ENCODE measurements around the gene PRLHR. TPM values are rescaled to one million over a fixed set of nuclear protein-coding genes. Genes with fewer than 3 reads are reported as not detected.

The PRLHR gene
- total RNA-seq, 1 experiment from 2014 or later: not detected

GRCh38 chr10:118635674-118636402 is 40.4 kb upstream of the PRLHR start:
- POLR2A ChIA-PET (ENCODE audit: low non-redundant PET): no interaction called here
- H3K36me3 ChIP-seq (ENCODE audit: insufficient read depth, low read length, poor library complexity, severe bottlenecking): no peaks in the 10 kb centered on the region
- H3K4me3 ChIP-seq (ENCODE audit: low read depth, low read length, poor library complexity, severe bottlenecking): no peak overlapping the region
- DNase-seq (ENCODE audit: low spot score): no peak
- no peak for TF ChIP-seq CTCF (conservative IDR thresholded peaks at IDR 0.05; ENCODE audit: low read depth, low read length)
- no peaks in the 10 kb centered on the region for H3K9me3 ChIP-seq (ENCODE audit: low read depth, low read length, poor library complexity, severe bottlenecking)
- intact Hi-C loops (cut with micrococcal nuclease; ENCODE audit: unreplicated experiment): no loop called here
- H3K27ac ChIP-seq (ENCODE audit: low read depth, low read length, poor library complexity, severe bottlenecking): no peak overlapping the region
- CTCF ChIA-PET: no interaction called here
- no peaks in the 10 kb centered on the region for H3K4me1 ChIP-seq (ENCODE audit: insufficient read depth, low read length, poor library complexity, severe bottlenecking)
- BruUV-seq (replicated peaks): no TSS peak
- H3K27me3 ChIP-seq (replicated peaks; ENCODE audit: insufficient read depth, low read depth, low read length, poor library complexity): peaks cover 62% of the 10 kb centered on the region

- Histone ChIP-seq H3K4me3 (ENCODE audit: low read depth, low read length, poor library complexity, severe bottlenecking) (no peak overlapping the region), H3K27me3 (replicated peaks; ENCODE audit: insufficient read depth, low read depth, low read length, poor library complexity) (peaks cover 63% of the 10 kb centered on the region), H3K27ac (ENCODE audit: low read depth, low read length, poor library complexity, severe bottlenecking) (no peak overlapping the region), H3K9me3 (ENCODE audit: low read depth, low read length, poor library complexity, severe bottlenecking) (no peaks in the 10 kb centered on the region), H3K36me3 (ENCODE audit: insufficient read depth, low read length, poor library complexity, severe bottlenecking) (no peaks in the 10 kb centered on the region), H3K4me1 (ENCODE audit: insufficient read depth, low read length, poor library complexity, severe bottlenecking) (no peaks in the 10 kb centered on the region)
- no TSS peak for BruUV-seq (replicated peaks)
- DNase-seq (ENCODE audit: low spot score): no peak
- TF ChIP-seq EZH2 (IDR thresholded peaks at IDR 0.05; ENCODE audit: borderline replicate concordance, low read depth, low read length, poor library complexity, severe bottlenecking): no peak
- no peak for TF ChIP-seq CTCF (conservative IDR thresholded peaks at IDR 0.05; ENCODE audit: low read depth, low read length)
- POLR2A ChIA-PET (ENCODE audit: low non-redundant PET): no interaction called here
- intact Hi-C loops (cut with micrococcal nuclease; ENCODE audit: unreplicated experiment): no loop called here
- CTCF ChIA-PET: no interaction called here
Measured at GRCh38 chr10:118633786-118634185, 38.3 kb upstream of the PRLHR start.

- TF ChIP-seq CTCF (conservative IDR thresholded peaks at IDR 0.05; ENCODE audit: low read depth, low read length) (no peak), EZH2 (IDR thresholded peaks at IDR 0.05; ENCODE audit: borderline replicate concordance, low read depth, low read length, poor library complexity, severe bottlenecking) (no peak)
- CTCF ChIA-PET: no interaction called here
Measured at GRCh38 chr10:118629211-118629610, 33.8 kb upstream of the PRLHR start.

More at GRCh38 chr10:118629211-118629610, 33.8 kb upstream of the PRLHR start:
- H3K4me1 ChIP-seq (ENCODE audit: insufficient read depth, low read length, poor library complexity, severe bottlenecking): no peaks in the 10 kb centered on the region
- intact Hi-C loops (cut with micrococcal nuclease; ENCODE audit: unreplicated experiment): no loop called here
- H3K9me3 ChIP-seq (ENCODE audit: low read depth, low read length, poor library complexity, severe bottlenecking): no peaks in the 10 kb centered on the region
- no peak for DNase-seq (ENCODE audit: low spot score)
- H3K27me3 ChIP-seq (replicated peaks; ENCODE audit: insufficient read depth, low read depth, low read length, poor library complexity): peaks cover 40% of the 10 kb centered on the region
- no peaks in the 10 kb centered on the region for H3K36me3 ChIP-seq (ENCODE audit: insufficient read depth, low read length, poor library complexity, severe bottlenecking)
- POLR2A ChIA-PET (ENCODE audit: low non-redundant PET): no interaction called here
- no peak overlapping the region for H3K27ac ChIP-seq (ENCODE audit: low read depth, low read length, poor library complexity, severe bottlenecking)
- BruUV-seq (replicated peaks): no TSS peak
- no peak overlapping the region for H3K4me3 ChIP-seq (ENCODE audit: low read depth, low read length, poor library complexity, severe bottlenecking)

All from A673 (cell line).